ENCODE results near the gene RTN3. TPM values are rescaled to one million over a fixed set of nuclear protein-coding genes. Genes with fewer than 3 reads are reported as not detected.

Gene RTN3
- total RNA-seq, 1 experiment from 2014 or later, result 95.0 TPM

GRCh38 chr11:63719001-63719400 is 37.7 kb downstream of the RTN3 start:
- no peak for DNase-seq (ENCODE audit: low read depth, low spot score)
- Histone ChIP-seq H3K9me3 (ENCODE audit: control insufficient read depth in 1 of 2, insufficient read depth in 1 of 2, low read depth in 1 of 2, low read length in 2 of 2) (no peaks in the 10 kb centered on the region), H2AFZ (ENCODE audit: low read depth, low read length, poor library complexity, severe bottlenecking) (no peak overlapping the region), H3K27ac (ENCODE audit: low read depth, low read length) (no peak overlapping the region), H4K20me1 (ENCODE audit: insufficient read depth) (no peaks in the 10 kb centered on the region), H3K79me2 (ENCODE audit: insufficient read depth, low read length) (peaks cover 36% of the 10 kb centered on the region), H3K27me3 (ENCODE audit: insufficient read depth, low read length) (no peaks in the 10 kb centered on the region), H3K4me1 (ENCODE audit: control insufficient read depth in 1 of 2, insufficient read depth in 2 of 2, low read length in 2 of 2) (no peaks in the 10 kb centered on the region), H3K9ac (ENCODE audit: low read length) (no peak overlapping the region), H3K9me2 (ENCODE audit: insufficient read depth) (no peaks in the 10 kb centered on the region), H3K36me3 (ENCODE audit: control insufficient read depth in 1 of 2, insufficient read depth in 2 of 2, low read length in 2 of 2) (no peaks in the 10 kb centered on the region), H3K4me3 (replicated peaks in 1 of 2; ENCODE audit: low read depth in 1 of 2, low read length in 2 of 2) (no peak overlapping the region), H3K4me2 (ENCODE audit: low read length) (no peak overlapping the region)
- ChIA-PET CTCF (no interaction called here), POLR2A (no interaction called here), RAD21 (ENCODE audit: low non-redundant PET in 1 of 2, low total read pairs in 2 of 2, uncharacterized antibody in 2 of 2, unreplicated experiment in 2 of 2) (no interaction called here)
- no TSS peak for BruUV-seq (replicated peaks)
- intact Hi-C loops (cut with micrococcal nuclease), result no loop called here
- no peak for ATAC-seq
- TF ChIP-seq EGR1 (IDR thresholded peaks at IDR 0.05; ENCODE audit: low read depth) (no peak), ATF3 (IDR thresholded peaks at IDR 0.05) (no peak), CTCF (IDR thresholded peaks at IDR 0.05 in 2 of 3, conservative IDR thresholded peaks at IDR 0.05 in 1 of 3; ENCODE audit: borderline replicate concordance in 1 of 3, insufficient read depth in 1 of 3, low read depth in 2 of 3, low read length in 2 of 3) (no peak), ELF1 (IDR thresholded peaks at IDR 0.05; ENCODE audit: borderline replicate concordance, low read depth) (no peak), ZFX (IDR thresholded peaks at IDR 0.05) (no peak), POLR2A (IDR thresholded peaks at IDR 0.05; ENCODE audit: borderline replicate concordance, extremely low read depth, insufficient read depth, insufficient read length) (no peak), REST (IDR thresholded peaks at IDR 0.05; ENCODE audit: low read depth) (no peak), ZBTB33 (IDR thresholded peaks at IDR 0.05; ENCODE audit: extremely low read depth, insufficient replicate concordance, low read length) (no peak), ZNF274 (IDR thresholded peaks at IDR 0.05; ENCODE audit: low read depth, low read length) (no peak), EZH2phosphoT487 (IDR thresholded peaks at IDR 0.05; ENCODE audit: borderline replicate concordance) (no peak), JUND (IDR thresholded peaks at IDR 0.05) (no peak), RAD21 (IDR thresholded peaks at IDR 0.05; ENCODE audit: low read depth) (no peak), EZH2 (IDR thresholded peaks at IDR 0.05) (no peak), POLR2AphosphoS5 (IDR thresholded peaks at IDR 0.05; ENCODE audit: low read depth, low read length) (no peak)
